H9 (cell line): ENCODE data around the gene WAC. TPM values are rescaled to one million over a fixed set of nuclear protein-coding genes. Genes with fewer than 3 reads are reported as not detected.

Experiments
- DNase-seq: peaks from one replicate; pipeline ENCODE4 v3.0.0-alpha.2; 2017
- H2AFZ ChIP-seq: one replicate; pipeline ENCODE4 v1.6.1; 2013; ENCODE audit warnings: mild to moderate bottlenecking, low read length, control low read depth, moderate library complexity
- H2AK5ac ChIP-seq: 2 replicates; pipeline ENCODE4 v1.6.1; 2013; ENCODE audit warnings: low read length, control low read depth, mixed read lengths; ENCODE audit not compliant: insufficient read length
- H2BK120ac ChIP-seq: one replicate; pipeline ENCODE4 v1.6.1; 2013; ENCODE audit warnings: low read depth, mild to moderate bottlenecking, low read length, control low read depth, inconsistent platforms; ENCODE audit not compliant: poor library complexity, severe bottlenecking
- H2BK12ac ChIP-seq: 2 replicates; pipeline ENCODE4 v1.6.1; 2013; ENCODE audit warnings: low read length, control low read depth, mixed read lengths, low read depth; ENCODE audit not compliant: insufficient read length
- H2BK15ac ChIP-seq: 2 replicates; pipeline ENCODE4 v1.6.1; 2013; ENCODE audit warnings: low read depth, low read length, control low read depth
- H2BK20ac ChIP-seq: one replicate; pipeline ENCODE4 v1.6.1; 2013; ENCODE audit warnings: low read depth, mild to moderate bottlenecking, low read length, control low read depth, inconsistent platforms; ENCODE audit not compliant: poor library complexity, severe bottlenecking
- H2BK5ac ChIP-seq: 2 replicates; pipeline ENCODE4 v1.6.1; 2013; ENCODE audit warnings: low read length, control low read depth, mixed read lengths; ENCODE audit not compliant: insufficient read length
- H3K14ac ChIP-seq: 2 replicates; pipeline ENCODE4 v1.6.1; 2013; ENCODE audit warnings: low read length, control low read depth; ENCODE audit not compliant: insufficient read depth
- H3K18ac ChIP-seq: 2 replicates; pipeline ENCODE4 v1.6.1; 2013; ENCODE audit warnings: low read depth, mild to moderate bottlenecking, mixed read lengths, low read length, control low read depth; ENCODE audit not compliant: insufficient read length
- H3K23ac ChIP-seq: 2 replicates; pipeline ENCODE4 v1.6.1; 2013; ENCODE audit warnings: low read length, control low read depth, mixed read lengths, low read depth; ENCODE audit not compliant: insufficient read length
- H3K23me2 ChIP-seq: 2 replicates; pipeline ENCODE4 v1.6.1; 2013; ENCODE audit warnings: low read depth, mild to moderate bottlenecking, mixed read lengths, low read length, control low read depth; ENCODE audit not compliant: insufficient read length, poor library complexity, severe bottlenecking
- H3K27ac ChIP-seq: 2 replicates; pipeline ENCODE4 v1.5.1; 2013; ENCODE audit warnings: low read length, control low read depth, mixed read lengths, low read depth; ENCODE audit not compliant: insufficient read length
- H3K27me3 ChIP-seq: 2 replicates; pipeline ENCODE4 v1.6.1; 2013; ENCODE audit warnings: low read length, control low read depth, inconsistent platforms; ENCODE audit not compliant: insufficient read depth
- H3K4ac ChIP-seq: 2 replicates; pipeline ENCODE4 v1.6.1; 2013; ENCODE audit warnings: low read depth, mild to moderate bottlenecking, control low read depth, inconsistent platforms, low read length, moderate library complexity
- H3K4me1 ChIP-seq: 2 replicates; pipeline ENCODE4 v1.6.1; 2013; ENCODE audit warnings: low read length, control low read depth, inconsistent platforms; ENCODE audit not compliant: insufficient read depth
- H3K4me2 ChIP-seq: 2 replicates; pipeline ENCODE4 v1.6.1; 2013; ENCODE audit warnings: low read length, control low read depth, mixed read lengths; ENCODE audit not compliant: insufficient read length, insufficient read depth
- H3K56ac ChIP-seq: 2 replicates; pipeline ENCODE4 v1.6.1; 2013; ENCODE audit warnings: low read depth, mild to moderate bottlenecking, mixed read lengths, low read length, control low read depth; ENCODE audit not compliant: insufficient read length
- H3K79me1 ChIP-seq: 2 replicates; pipeline ENCODE4 v1.6.1; 2013; ENCODE audit warnings: low read depth, mild to moderate bottlenecking, moderate library complexity, low read length, control low read depth, inconsistent platforms; ENCODE audit not compliant: insufficient read depth, poor library complexity, severe bottlenecking
- H3K79me2 ChIP-seq: 2 replicates; pipeline ENCODE4 v1.6.1; 2013; ENCODE audit warnings: low read length, control low read depth, inconsistent platforms; ENCODE audit not compliant: insufficient read depth
- H3K9ac ChIP-seq: 2 replicates; pipeline ENCODE4 v1.6.1; 2013; ENCODE audit warnings: low read length, control low read depth, mixed read lengths; ENCODE audit not compliant: insufficient read length; ENCODE audit errors: extremely low read depth
- H3K9me3 ChIP-seq: one replicate; pipeline ENCODE4 v1.6.1; 2013; ENCODE audit warnings: low read depth, low read length, inconsistent platforms; ENCODE audit not compliant: control insufficient read depth
- H3T11ph ChIP-seq: one replicate; pipeline ENCODE4 v1.6.1; 2013; ENCODE audit warnings: mild to moderate bottlenecking, low read length, control low read depth, inconsistent platforms
- H4K20me1 ChIP-seq: one replicate; pipeline ENCODE4 v1.6.1; 2013; ENCODE audit not compliant: control insufficient read depth, insufficient read length, insufficient read depth
- H4K5ac ChIP-seq: 2 replicates; pipeline ENCODE4 v1.6.1; 2013; ENCODE audit warnings: low read depth, mild to moderate bottlenecking, mixed read lengths, low read length, control low read depth; ENCODE audit not compliant: insufficient read length
- H4K8ac ChIP-seq: replicated peaks from 2 replicates; pipeline ENCODE4 v1.6.1; 2013; ENCODE audit warnings: low read length, control low read depth, mixed read lengths, low read depth; ENCODE audit not compliant: insufficient read length
- H4K91ac ChIP-seq: 2 replicates; pipeline ENCODE4 v1.6.1; 2013; ENCODE audit warnings: low read depth, mild to moderate bottlenecking, moderate library complexity, mixed read lengths, low read length, control low read depth; ENCODE audit not compliant: insufficient read length
- H3K27ac Mint-ChIP-seq, 3 experiments: 2 replicates in 2 of 3; 3 replicates in 1 of 3; pipeline ENCODE4 v1.8.0; 2020 to 2021; ENCODE audit warnings: mixed read lengths in 3 of 3, mild to moderate bottlenecking in 1 of 3, moderate library complexity in 1 of 3
- H3K27me3 Mint-ChIP-seq: 2 replicates; pipeline ENCODE4 v1.8.0; 2021; ENCODE audit warnings: low read depth, mild to moderate bottlenecking, moderate library complexity, mixed read lengths
- H3K36me3 Mint-ChIP-seq, 3 experiments: 2 replicates in 2 of 3; 3 replicates in 1 of 3; pipeline ENCODE4 v1.8.0; 2020 to 2021; ENCODE audit warnings: low read depth in 3 of 3, mixed read lengths in 3 of 3; ENCODE audit not compliant: insufficient read depth in 1 of 3
- H3K4me1 Mint-ChIP-seq, 2 experiments: 2 replicates each; pipeline ENCODE4 v1.8.0; 2020; ENCODE audit warnings: mixed read lengths in 2 of 2
- H3K4me3 Mint-ChIP-seq, 2 experiments: 2 replicates in 1 of 2; 3 replicates in 1 of 2; pipeline ENCODE4 v1.8.0; 2020 to 2021; ENCODE audit warnings: mild to moderate bottlenecking in 2 of 2, mixed read lengths in 2 of 2, moderate library complexity in 1 of 2
- H3K9me3 Mint-ChIP-seq, 2 experiments: 2 replicates in 1 of 2; 3 replicates in 1 of 2; pipeline ENCODE4 v1.8.0; 2020; ENCODE audit warnings: mild to moderate bottlenecking in 2 of 2, mixed read lengths in 2 of 2, moderate library complexity in 1 of 2
- WGBS: extraction: QIAGEN DNeasy Blood & Tissue Kit; methylation state at CpG from one replicate; pipeline ENCODE4 v1.1.7; 2013; ENCODE audit warnings: missing lambda C conversion rate, low lambda C conversion rate, mixed read lengths; ENCODE audit not compliant: insufficient read length; ENCODE audit errors: extremely low coverage; 5-methylcytosine and 5-hydroxymethylcytosine counted together
- total RNA-seq: library from RNA; stranded (reverse); gene quantifications from 2 replicates; pipeline ENCODE4 v1.2.1, GENCODE V29; 2021
- TF ChIP-seq, protein P1 (sequence below): fragments of 200-600 bp; sonication (generic); conservative IDR thresholded peaks from 3 replicates; pipeline ENCODE4 v1.8.0; 2021; ENCODE audit warnings: antibody characterized with exemption, mild to moderate bottlenecking

Gene WAC
- total RNA-seq, 1 experiment from 2014 or later = 130 TPM

DNA sequence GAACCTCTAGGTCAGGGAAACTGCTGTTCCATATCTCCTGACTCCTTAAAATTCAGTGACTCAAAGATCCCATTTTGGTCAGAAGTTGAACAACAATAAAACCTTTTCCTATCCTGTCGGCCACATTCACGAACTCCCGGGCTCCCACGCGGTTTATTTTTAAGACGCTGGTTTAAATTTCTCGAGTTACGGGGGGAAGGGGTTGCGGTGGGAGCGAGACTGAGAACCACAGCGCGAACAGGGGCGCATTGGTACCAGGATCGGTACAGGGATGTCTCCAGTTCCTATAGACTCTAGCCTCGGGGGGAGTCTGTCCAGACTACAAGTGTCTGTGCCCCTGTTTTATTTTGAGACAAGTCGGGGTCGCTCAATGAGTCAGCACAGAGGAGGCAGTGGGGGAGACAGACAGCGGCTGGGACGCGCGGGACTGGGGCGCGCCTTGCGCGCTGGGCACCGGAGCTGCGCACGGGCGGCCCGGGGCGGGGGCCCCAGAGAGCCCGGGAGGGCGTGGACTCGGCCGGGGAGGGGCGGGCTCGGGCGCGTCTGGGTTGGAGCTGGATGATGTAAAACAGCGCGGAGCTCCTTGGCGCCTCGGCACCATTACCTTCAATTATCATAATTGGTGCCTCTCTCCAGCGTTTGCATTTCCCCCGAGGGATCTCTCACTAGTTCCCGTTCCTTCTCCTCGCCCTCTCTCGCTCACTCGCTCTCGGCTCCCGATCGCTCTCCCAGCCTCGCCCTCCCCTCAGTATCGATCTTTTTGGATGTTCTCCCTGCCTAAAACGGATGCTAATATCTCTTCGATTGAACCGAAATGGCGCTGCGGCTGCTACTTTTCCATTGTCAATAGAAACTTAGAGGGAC, 135.7 kb downstream of the WAC start:
- peaks cover 16 to 20% of the 10 kb centered on the region in 2 experiments for H3K4me1 Mint-ChIP-seq
- H3K9ac ChIP-seq = peak overlapping the region; percentile 74
- no peak overlapping the region for H2AK5ac ChIP-seq
- TF ChIP-seq, protein P1, sequence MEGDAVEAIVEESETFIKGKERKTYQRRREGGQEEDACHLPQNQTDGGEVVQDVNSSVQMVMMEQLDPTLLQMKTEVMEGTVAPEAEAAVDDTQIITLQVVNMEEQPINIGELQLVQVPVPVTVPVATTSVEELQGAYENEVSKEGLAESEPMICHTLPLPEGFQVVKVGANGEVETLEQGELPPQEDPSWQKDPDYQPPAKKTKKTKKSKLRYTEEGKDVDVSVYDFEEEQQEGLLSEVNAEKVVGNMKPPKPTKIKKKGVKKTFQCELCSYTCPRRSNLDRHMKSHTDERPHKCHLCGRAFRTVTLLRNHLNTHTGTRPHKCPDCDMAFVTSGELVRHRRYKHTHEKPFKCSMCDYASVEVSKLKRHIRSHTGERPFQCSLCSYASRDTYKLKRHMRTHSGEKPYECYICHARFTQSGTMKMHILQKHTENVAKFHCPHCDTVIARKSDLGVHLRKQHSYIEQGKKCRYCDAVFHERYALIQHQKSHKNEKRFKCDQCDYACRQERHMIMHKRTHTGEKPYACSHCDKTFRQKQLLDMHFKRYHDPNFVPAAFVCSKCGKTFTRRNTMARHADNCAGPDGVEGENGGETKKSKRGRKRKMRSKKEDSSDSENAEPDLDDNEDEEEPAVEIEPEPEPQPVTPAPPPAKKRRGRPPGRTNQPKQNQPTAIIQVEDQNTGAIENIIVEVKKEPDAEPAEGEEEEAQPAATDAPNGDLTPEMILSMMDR = no peak
- H3K4me3 Mint-ChIP-seq = peak overlapping the region; percentile 81 to 93
- no peak overlapping the region for H2BK120ac ChIP-seq
- WGBS = no CpG with 5 or more reads among the region's 59 CpGs
- H2BK12ac ChIP-seq = no peak overlapping the region
- peak overlapping the region; percentile 59; the same call in 1 of the 2 replicates for H3K14ac ChIP-seq
- no peak overlapping the region for H4K8ac ChIP-seq
- H2BK5ac ChIP-seq = no peak overlapping the region
- H3K56ac ChIP-seq = no peak overlapping the region
- no peak overlapping the region for H2BK20ac ChIP-seq
- peak overlapping the region; percentile 28 for H3K18ac ChIP-seq
- H3K27ac ChIP-seq = no peak overlapping the region
- peaks cover 0 to 3% of the 10 kb centered on the region in 2 experiments; a peak in 1 of 5 replicates for H3K9me3 Mint-ChIP-seq
- peak overlapping the region; percentile 78 for H3K4me2 ChIP-seq
- no peak overlapping the region for H4K91ac ChIP-seq
- H3K79me1 ChIP-seq = no peaks in the 10 kb centered on the region
- no peaks in the 10 kb centered on the region for H3K36me3 Mint-ChIP-seq
- H2BK15ac ChIP-seq = no peak overlapping the region
- peaks cover 11% of the 10 kb centered on the region for H3K23me2 ChIP-seq
- no peak overlapping the region for H3T11ph ChIP-seq
- H3K27ac Mint-ChIP-seq = peak overlapping the region in 2 of 3 experiments; percentile 14 to 94; a peak in 3 of 7 replicates
- H3K27me3 ChIP-seq = peaks cover 2% of the 10 kb centered on the region; the same call in 1 of the 2 replicates
- H4K20me1 ChIP-seq = no peaks in the 10 kb centered on the region
- no peaks in the 10 kb centered on the region for H3K79me2 ChIP-seq
- peak; percentile 77 for DNase-seq
- H4K5ac ChIP-seq = no peak overlapping the region
- H3K4ac ChIP-seq = no peak overlapping the region
- H3K9me3 ChIP-seq = no peaks in the 10 kb centered on the region
- peaks cover 3% of the 10 kb centered on the region; the same call in 1 of the 2 replicates for H3K4me1 ChIP-seq
- peaks cover 50% of the 10 kb centered on the region for H3K27me3 Mint-ChIP-seq
- H3K23ac ChIP-seq = no peak overlapping the region
- peak overlapping the region; percentile 58 for H2AFZ ChIP-seq
